HL-60 (cell line): ENCODE measurements around the gene DHFR.
"Not testable (repeated sequence)": the region's sequence is repeated elsewhere in the genome, so short reads cannot be mapped to it uniquely, and the experiment has no call there.

ENCODE experiments used
- DNase-seq, 2 experiments: peaks; one replicate each; pipeline ENCODE4 v3.0.0-alpha.2; 2010 to 2020; ENCODE audit warnings: low read depth in 1 of 2, low spot score in 1 of 2
- H3K27ac ChIP-seq: fragments of 250-450 bp; sonication (Bioruptor Pico); replicated peaks from 2 replicates; pipeline ENCODE4 v1.5.1; 2020; ENCODE audit warnings: mild to moderate bottlenecking, moderate library complexity
- H3K27me3 ChIP-seq: fragments of 250-450 bp; sonication (Bioruptor Pico); 2 replicates; pipeline ENCODE4 v1.5.1; 2021; ENCODE audit warnings: mild to moderate bottlenecking, moderate library complexity; ENCODE audit not compliant: insufficient read depth, poor library complexity, severe bottlenecking
- H3K4me3 ChIP-seq: replicated peaks from 2 replicates; pipeline ENCODE4 v1.5.1; 2011; ENCODE audit warnings: mild to moderate bottlenecking, control low read depth, low read length; ENCODE audit not compliant: insufficient read depth
- CTCF ChIP-seq: IDR thresholded peaks from one replicate; pipeline ENCODE4 v1.5.1; 2011; ENCODE audit warnings: low read length, control low read depth, inconsistent platforms; ENCODE audit not compliant: insufficient read depth
- GABPA ChIP-seq: IDR thresholded peaks from 2 replicates; pipeline ENCODE4 v1.6.1; 2012; ENCODE audit warnings: low read depth
- POLR2AphosphoS5 ChIP-seq: IDR thresholded peaks from 2 replicates; pipeline ENCODE4 v1.6.1; 2012; ENCODE audit warnings: low read depth
- REST ChIP-seq: IDR thresholded peaks from 2 replicates; pipeline ENCODE4 v1.6.1; 2012; ENCODE audit warnings: low read depth; ENCODE audit not compliant: insufficient replicate concordance
- SPI1 ChIP-seq: IDR thresholded peaks from 2 replicates; pipeline ENCODE4 v1.6.1; 2012; ENCODE audit warnings: low read depth, mild to moderate bottlenecking, borderline replicate concordance

The DHFR gene

GRCh38 chr5:80665057-80665456 lies 10.3 kb upstream of the DHFR start:
- no peak for TF ChIP-seq POLR2AphosphoS5
- TF ChIP-seq SPI1, result no peak
- no peak for TF ChIP-seq CTCF
- no peak for TF ChIP-seq GABPA
- no peak for TF ChIP-seq REST
- H3K4me3 ChIP-seq, result no peak overlapping the region
- no peak overlapping the region for H3K27ac ChIP-seq
- H3K27me3 ChIP-seq, result no peaks in the 10 kb centered on the region
- DNase-seq, result no peak

GRCh38 chr5:80662108-80662507 lies 7.3 kb upstream of the DHFR start:
- TF ChIP-seq POLR2AphosphoS5 (no peak), SPI1 (no peak), CTCF (no peak), GABPA (no peak), REST (no peak)
- Histone ChIP-seq H3K27me3 (no peaks in the 10 kb centered on the region), H3K4me3 (no peak overlapping the region), H3K27ac (no peak overlapping the region)
- no peak for DNase-seq

- not testable (repeated sequence) for DNase-seq, H3K27ac ChIP-seq
Observed at GRCh38 chr5:80660661-80661060, 5.9 kb upstream of the DHFR start.

GRCh38 chr5:80659106-80659505 lies 4.3 kb upstream of the DHFR start:
- Histone ChIP-seq H3K27ac (no peak overlapping the region), H3K4me3 (no peak overlapping the region), H3K27me3 (no peaks in the 10 kb centered on the region)
- no peak for DNase-seq
- TF ChIP-seq REST (no peak), POLR2AphosphoS5 (no peak), SPI1 (no peak)

More at GRCh38 chr5:80660661-80661060, 5.9 kb upstream of the DHFR start:
- not testable (repeated sequence) for H3K4me3 ChIP-seq, H3K27me3 ChIP-seq
